Adrenal gland (tissue), 5 donors: ENCODE results near the gene WDR62.

Experiments
- CTCF ChIP-seq, 6 experiments: fragments of 450-650 bp in 4 of 6; fragments of 200-600 bp in 2 of 6; sonication (generic) in 1 of 6; IDR thresholded peaks; 1 replicate in 5 of 6; 2 replicates in 1 of 6; pipeline versions ENCODE4 v1.5.1 to v1.8.0; 2016 to 2021; ENCODE audit warnings: antibody characterized with exemption in 6 of 6, mild to moderate bottlenecking in 2 of 6, moderate library complexity in 1 of 6
- POLR2A ChIP-seq, 2 donors: fragments of 450-650 bp; IDR thresholded peaks; one replicate each; pipeline ENCODE4 v1.6.1; 2017; ENCODE audit warnings: antibody characterized with exemption in 2 of 2, mild to moderate bottlenecking in 2 of 2, moderate library complexity in 1 of 2
- donor health status: DM: no; HTN: no; CAD: no.

- TF ChIP-seq POLR2A (IDR thresholded peaks at IDR 0.05) = no peak
- no peak for TF ChIP-seq CTCF (IDR thresholded peaks at IDR 0.05)
Observed at GRCh38 chr19:36106441-36106840, 51.7 kb downstream of the WDR62 start.
